HG03469 (cell line): Measurements from ENCODE around the gene PGF.
"Not testable (repeated sequence)": the region's sequence is repeated elsewhere in the genome, so short reads cannot be mapped to it uniquely, and the experiment has no call there.

Source experiments
- ATAC-seq: cut with Tn5 transposase; IDR thresholded peaks from one replicate; pipeline ENCODE4 v1.9.1; 2021; ENCODE audit warnings: mild to moderate bottlenecking, moderate library complexity, moderate number of reproducible peaks; ENCODE audit not compliant: unreplicated experiment

The PGF gene

GRCh38 chr14:74955229-74956026 lies at the start of gene PGF:
TSS of gene PGF (minus strand) at chr14:74955597. CDS start at chr14:74955242, 355 bp downstream.
- no peak for ATAC-seq

- ATAC-seq: no peak
These were observed 48.0 kb upstream of the PGF start for GRCh38 chr14:75003250-75004027.

- ATAC-seq: peak; percentile 92
These were observed 47.2 kb upstream of the PGF start, which contains the start of gene EIF2B2 for GRCh38 chr14:75002392-75003249. TSS of gene EIF2B2 (plus strand) at chr14:75002921. CDS start at chr14:75002991, 70 bp downstream.

GRCh38 chr14:75001899-75002298 lies 46.5 kb upstream of the PGF start:
- no peak for ATAC-seq

- ATAC-seq: no peak
These were observed 45.9 kb upstream of the PGF start for GRCh38 chr14:75001261-75001660.

- ATAC-seq: not testable (repeated sequence)
These were observed 40.4 kb upstream of the PGF start for GRCh38 chr14:74995781-74996180.

- ATAC-seq: not testable (repeated sequence)
These were observed 38.8 kb upstream of the PGF start for GRCh38 chr14:74994182-74994581.

GRCh38 chr14:74988993-74989392 lies 33.6 kb upstream of the PGF start:
- no peak for ATAC-seq

- no peak for ATAC-seq
These were observed 32.7 kb upstream of the PGF start for GRCh38 chr14:74988131-74988530.

- ATAC-seq: no peak
These were observed 30.4 kb upstream of the PGF start for GRCh38 chr14:74985806-74986205.

GRCh38 chr14:74985028-74985310 lies 29.6 kb upstream of the PGF start:
- no peak for ATAC-seq

- ATAC-seq: no peak
These were observed 29.0 kb upstream of the PGF start for GRCh38 chr14:74984236-74985027.

GRCh38 chr14:74983343-74983742 lies 27.9 kb upstream of the PGF start:
- no peak for ATAC-seq

GRCh38 chr14:74982661-74983060 lies 27.3 kb upstream of the PGF start:
- no peak for ATAC-seq

GRCh38 chr14:74981833-74982232 lies 26.4 kb upstream of the PGF start:
- no peak for ATAC-seq

- no peak for ATAC-seq
These were observed 26.0 kb upstream of the PGF start for GRCh38 chr14:74981462-74981782.

GRCh38 chr14:74980731-74981461 lies 25.5 kb upstream of the PGF start:
- ATAC-seq: no peak

- ATAC-seq: no peak
These were observed 25.0 kb upstream of the PGF start for GRCh38 chr14:74980398-74980730.

GRCh38 chr14:74979442-74980397 lies 24.3 kb upstream of the PGF start:
- ATAC-seq: no peak
